GM10266 (cell line): ENCODE data around the gene SUPT20H.

Source experiments
- DNase-seq: peaks from one replicate; pipeline ENCODE4 v3.0.0; 2012; ENCODE audit errors: extremely low spot score
- CTCF ChIP-seq: IDR thresholded peaks from 2 replicates; pipeline ENCODE4 v1.5.1; 2012; ENCODE audit warnings: mild to moderate bottlenecking, low read depth; ENCODE audit not compliant: control insufficient read depth, insufficient read depth; ENCODE audit errors: missing control alignments

The SUPT20H gene

GRCh38 chr13:37011788-37012187, 47.7 kb downstream of the SUPT20H start:
- no peak for TF ChIP-seq CTCF
- no peak for DNase-seq

GRCh38 chr13:37011002-37011401, 48.5 kb downstream of the SUPT20H start:
- TF ChIP-seq CTCF, result no peak

GRCh38 chr13:37010424-37010823, 49.1 kb downstream of the SUPT20H start:
- DNase-seq, result no peak
- no peak for TF ChIP-seq CTCF

More at GRCh38 chr13:37011002-37011401, 48.5 kb downstream of the SUPT20H start:
- DNase-seq, result no peak

GRCh38 chr13:37009692-37010091, 49.8 kb downstream of the SUPT20H start:
- TF ChIP-seq CTCF, result no peak
- DNase-seq, result no peak

GRCh38 chr13:37001921-37002250, 57.6 kb downstream of the SUPT20H start:
- no peak for TF ChIP-seq CTCF
- no peak for DNase-seq

GRCh38 chr13:36999054-36999714, 60.3 kb downstream of the SUPT20H start, which contains the start of gene ALG5:
Gene ALG5 (minus strand): TSS chr13:36999340. CDS start chr13:36999300, 40 bp downstream.
- peak; percentile 99 for TF ChIP-seq CTCF
- peak; percentile 87 for DNase-seq

GRCh38 chr13:36998624-36999041, 60.9 kb downstream of the SUPT20H start:
- DNase-seq, result no peak
- TF ChIP-seq CTCF, result no peak
